ENCODE measurements around the gene TPST2.

The TPST2 gene

DNA sequence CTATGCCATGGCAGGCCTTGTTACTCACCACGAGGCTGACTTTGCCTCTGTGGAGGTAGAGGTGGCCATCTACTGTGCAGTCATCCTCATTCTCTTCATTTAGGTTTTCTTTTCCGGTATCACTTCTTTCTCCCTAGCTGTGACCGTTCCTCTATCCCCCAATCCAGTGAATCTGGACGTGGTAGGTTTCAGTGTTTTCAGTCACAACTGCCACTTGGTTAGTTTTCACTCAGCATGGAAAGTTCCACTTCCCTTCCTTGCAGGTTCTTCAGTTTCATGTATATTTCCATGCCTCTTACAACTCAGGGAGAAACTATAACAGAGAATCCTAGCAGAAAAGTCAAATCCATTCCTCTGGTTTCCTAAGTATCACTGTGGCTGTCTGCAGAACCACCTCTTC lies 108.2 kb downstream of the TPST2 start:
- peak; percentile 40 for DNase-seq (ENCODE audit: low spot score)
- TF ChIP-seq CTCF (IDR thresholded peaks at IDR 0.05; ENCODE audit: extremely low read depth, missing control alignments), result no peak

GRCh38 chr22:26481112-26481693 lies 108.7 kb downstream of the TPST2 start:
- TF ChIP-seq CTCF (IDR thresholded peaks at IDR 0.05; ENCODE audit: extremely low read depth, missing control alignments), result no peak
- no peak for DNase-seq (ENCODE audit: low spot score)

DNA sequence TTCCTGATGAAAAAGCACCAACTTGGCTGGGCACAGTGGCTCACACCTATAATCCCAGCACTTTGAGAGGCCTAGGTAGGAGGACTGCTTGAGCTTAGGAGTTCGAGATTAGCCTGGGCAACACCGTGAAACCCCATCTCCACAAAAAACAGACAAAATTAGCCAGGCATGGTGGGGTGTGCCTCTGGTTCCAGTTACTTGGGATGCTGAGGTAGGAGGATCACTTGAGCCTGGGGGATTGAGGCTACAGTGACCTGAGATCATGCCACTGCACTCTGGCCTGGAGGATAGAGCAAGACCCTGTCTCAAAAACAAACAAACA lies 109.4 kb downstream of the TPST2 start:
- no peak for DNase-seq (ENCODE audit: low spot score)
- no peak for TF ChIP-seq CTCF (IDR thresholded peaks at IDR 0.05; ENCODE audit: extremely low read depth, missing control alignments)

GRCh38 chr22:26479792-26480610 lies 109.9 kb downstream of the TPST2 start:
- DNase-seq (ENCODE audit: low spot score), result no peak
- TF ChIP-seq CTCF (IDR thresholded peaks at IDR 0.05; ENCODE audit: extremely low read depth, missing control alignments), result no peak

DNA sequence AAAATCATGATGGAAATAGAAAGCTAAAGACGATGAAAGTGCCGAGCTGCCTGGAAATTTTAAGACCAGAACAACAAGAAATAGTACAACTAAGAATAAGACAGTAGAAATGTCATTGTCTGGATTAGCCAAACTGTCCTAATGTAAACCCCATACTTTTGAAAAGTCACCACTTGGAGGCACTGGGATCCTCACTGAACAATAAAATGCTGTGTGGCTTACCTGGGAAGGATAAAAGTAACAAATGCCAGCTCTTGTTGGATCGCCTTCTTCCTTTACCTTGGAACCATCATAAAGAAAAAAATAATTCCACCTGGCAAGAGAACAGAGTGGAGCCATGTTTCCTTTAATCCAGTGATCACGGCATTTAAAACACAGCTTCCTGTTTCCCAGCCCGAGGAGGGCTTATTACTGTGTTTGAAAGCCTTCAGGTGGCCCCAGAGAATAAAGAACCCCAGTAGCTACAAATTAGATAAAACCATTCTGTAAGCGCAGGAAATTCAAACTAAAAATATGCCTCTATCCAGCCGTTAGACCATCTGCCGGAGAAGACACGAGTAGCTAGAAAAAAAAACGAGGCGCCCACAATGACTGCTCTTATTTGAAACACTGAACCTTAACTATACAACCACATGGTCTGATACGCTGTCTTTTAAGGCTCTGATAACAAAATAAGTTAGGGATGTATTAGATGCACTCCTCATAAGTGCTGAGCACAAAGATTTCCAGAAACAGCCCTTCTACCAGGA lies 110.7 kb downstream of the TPST2 start:
- no peak for DNase-seq (ENCODE audit: low spot score)
- no peak for TF ChIP-seq CTCF (IDR thresholded peaks at IDR 0.05; ENCODE audit: extremely low read depth, missing control alignments)

- no peak for TF ChIP-seq CTCF (IDR thresholded peaks at IDR 0.05; ENCODE audit: extremely low read depth, missing control alignments)
- DNase-seq (ENCODE audit: low spot score), result no peak
Measured at GRCh38 chr22:26477341-26477731, 112.6 kb downstream of the TPST2 start.

- no peak for DNase-seq (ENCODE audit: low spot score)
- no peak for TF ChIP-seq CTCF (IDR thresholded peaks at IDR 0.05; ENCODE audit: extremely low read depth, missing control alignments)
Measured at GRCh38 chr22:26476705-26477340, 113.1 kb downstream of the TPST2 start.

Data from GM20000 (cell line).